ENCODE data around the gene CES2. TPM values are rescaled to one million over a fixed set of nuclear protein-coding genes. Genes with fewer than 3 reads are reported as not detected.

Gene CES2, protein sequence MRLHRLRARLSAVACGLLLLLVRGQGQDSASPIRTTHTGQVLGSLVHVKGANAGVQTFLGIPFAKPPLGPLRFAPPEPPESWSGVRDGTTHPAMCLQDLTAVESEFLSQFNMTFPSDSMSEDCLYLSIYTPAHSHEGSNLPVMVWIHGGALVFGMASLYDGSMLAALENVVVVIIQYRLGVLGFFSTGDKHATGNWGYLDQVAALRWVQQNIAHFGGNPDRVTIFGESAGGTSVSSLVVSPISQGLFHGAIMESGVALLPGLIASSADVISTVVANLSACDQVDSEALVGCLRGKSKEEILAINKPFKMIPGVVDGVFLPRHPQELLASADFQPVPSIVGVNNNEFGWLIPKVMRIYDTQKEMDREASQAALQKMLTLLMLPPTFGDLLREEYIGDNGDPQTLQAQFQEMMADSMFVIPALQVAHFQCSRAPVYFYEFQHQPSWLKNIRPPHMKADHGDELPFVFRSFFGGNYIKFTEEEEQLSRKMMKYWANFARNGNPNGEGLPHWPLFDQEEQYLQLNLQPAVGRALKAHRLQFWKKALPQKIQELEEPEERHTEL
- 31.8 and 39.1 TPM in 2 replicates for total RNA-seq (2014; rRNA removed; shearing (Covaris generic))

DNA sequence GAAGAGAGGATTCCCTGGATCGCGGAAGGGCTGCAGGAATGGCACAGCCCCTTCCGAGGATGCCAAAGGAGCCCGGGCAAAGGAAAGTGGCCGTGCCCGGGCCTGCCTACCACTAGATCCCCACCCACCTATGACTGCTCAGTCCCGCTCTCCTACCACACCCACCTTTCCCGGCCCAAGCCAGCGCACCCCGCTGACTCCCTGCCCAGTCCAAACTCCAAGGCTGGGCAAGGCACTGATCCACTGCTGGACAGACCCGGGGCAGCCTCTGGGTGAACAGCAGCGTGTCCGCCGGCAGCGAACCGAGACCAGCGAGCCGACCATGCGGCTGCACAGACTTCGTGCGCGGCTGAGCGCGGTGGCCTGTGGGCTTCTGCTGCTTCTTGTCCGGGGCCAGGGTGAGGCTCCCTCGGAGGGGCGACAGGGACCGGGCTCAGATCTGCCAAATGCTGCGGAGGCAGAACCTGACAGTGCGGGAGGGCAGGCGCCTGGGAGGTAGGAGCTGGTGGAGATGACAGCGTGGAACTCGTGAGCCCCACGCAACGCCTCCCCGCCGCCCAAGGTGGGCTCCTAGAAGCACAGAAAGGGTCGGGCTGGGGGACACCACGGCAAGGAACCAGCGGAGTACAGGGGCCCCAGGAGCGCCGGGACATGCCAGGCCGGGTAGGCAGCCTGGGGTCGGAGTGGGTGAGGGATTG, at the start of gene CES2:
Gene CES2, plus strand, starts transcription at position 203 of the 698 bp plus-strand sequence. Its CDS starts 120 bp downstream, at position 323.

GRCh38 chr16:66918803-66919568, 16.3 kb upstream of the CES2 start, which contains the start of gene CDH16:
Gene CDH16, minus strand, starts transcription at chr16:66918885. Its CDS starts 820 bp downstream, at chr16:66918065.

GRCh38 chr16:66925322-66925840, 9.9 kb upstream of the CES2 start, which contains the start of gene RRAD:
Gene RRAD, minus strand, starts transcription at chr16:66925535. Its CDS starts 356 bp downstream, at chr16:66925179.

DNA sequence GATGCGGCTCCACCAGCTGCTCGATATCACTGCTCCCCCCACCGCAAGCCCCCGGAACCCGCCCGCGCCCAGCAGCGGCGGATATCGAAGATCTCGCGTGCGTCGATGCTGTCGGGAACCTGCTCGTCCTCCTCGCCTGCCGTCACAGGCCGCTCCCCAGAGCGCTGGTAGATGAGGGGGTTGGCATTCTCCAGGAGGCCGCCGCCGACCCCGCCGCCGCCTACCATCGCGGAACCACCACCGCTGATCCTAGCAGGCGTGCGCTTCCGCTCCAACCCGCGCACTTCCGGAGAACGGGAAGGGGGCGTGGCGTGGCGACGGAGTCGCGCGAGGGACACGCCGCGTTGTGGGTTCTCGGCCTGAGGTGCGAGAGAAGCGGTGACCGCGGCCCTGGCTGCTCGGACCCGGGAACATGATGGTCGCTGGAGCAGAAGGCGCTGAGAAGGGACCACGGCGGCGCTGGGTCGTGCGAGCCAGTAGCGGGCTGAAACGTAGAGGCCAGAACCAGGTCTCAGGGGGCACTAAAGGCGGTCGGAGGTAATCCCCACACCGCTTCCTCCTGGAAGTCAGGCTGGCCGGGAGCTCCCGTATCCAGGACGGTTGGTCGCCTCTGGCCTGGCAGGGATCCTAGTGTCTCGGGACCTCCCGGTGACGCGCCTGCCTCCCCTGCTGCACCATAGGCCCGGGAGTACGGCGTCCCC, 1.0 kb upstream of the CES2 start, which contains the start of gene CIAO2B:
Gene CIAO2B, minus strand, starts transcription at position 265 of the 701 bp plus-strand sequence. Its CDS starts 38 bp downstream, at position 227.

GRCh38 chr16:66961065-66961744, 25.9 kb downstream of the CES2 start, which contains the start of gene CES3:
Gene CES3, plus strand, starts transcription at chr16:66961266. Its CDS starts 42 bp downstream, at chr16:66961308.

DNA sequence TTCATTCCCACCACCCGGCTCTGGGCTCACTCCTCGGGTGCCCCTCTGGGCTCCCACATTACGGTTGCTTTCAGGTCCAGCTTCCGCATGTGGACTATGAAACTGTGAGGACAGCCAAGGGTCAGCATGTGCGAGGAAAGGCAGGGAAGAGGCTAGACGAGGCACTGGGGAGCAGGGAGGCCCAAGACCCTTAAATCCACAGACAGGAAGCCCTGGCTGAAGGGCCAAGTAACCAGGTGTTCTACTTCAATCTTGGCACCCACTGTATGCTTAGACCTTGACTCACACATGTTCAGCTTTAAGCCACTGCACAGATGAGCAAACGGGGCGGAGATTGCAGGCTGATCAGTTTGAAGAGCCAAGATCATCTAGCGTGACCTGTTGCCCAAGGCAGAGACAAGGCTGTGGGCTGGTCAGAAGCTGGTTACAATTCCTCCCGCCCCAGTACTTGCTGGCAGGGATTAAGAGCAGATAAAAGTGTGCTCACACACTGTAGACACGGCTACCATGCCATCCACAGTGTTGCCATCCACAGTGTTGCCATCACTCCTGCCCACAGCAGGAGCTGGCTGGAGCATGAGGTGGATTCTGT, 53.0 kb downstream of the CES2 start, which contains the start of gene CES4A:
Gene CES4A, plus strand, starts transcription at position 393 of the 592 bp plus-strand sequence. Its CDS starts 184 bp downstream, at position 577.

Other genes with a start within 250 kb of the CES2 start
- 14.4 and 19.1 TPM in 2 replicates for gene CMTM4, start 238.8 kb upstream of the CES2 start, total RNA-seq (2014; rRNA removed; shearing (Covaris generic))
- 98.4 and 109 TPM in 2 replicates for gene DYNC1LI2, start 183.9 kb upstream of the CES2 start, total RNA-seq (2014; rRNA removed; shearing (Covaris generic))
- gene TERB1, start 133.9 kb upstream of the CES2 start, total RNA-seq (2014; rRNA removed; shearing (Covaris generic)), result not detected in 2 replicates
- 82.9 and 106 TPM in 2 replicates for gene NAE1, start 104.5 kb upstream of the CES2 start, total RNA-seq (2014; rRNA removed; shearing (Covaris generic))
- gene CA7, start 91.1 kb upstream of the CES2 start, total RNA-seq (2014; rRNA removed; shearing (Covaris generic)), result not detected in 2 replicates
- gene PDP2, start 55.0 kb upstream of the CES2 start, total RNA-seq (2014; rRNA removed; shearing (Covaris generic)), result 5.7 and 6.2 TPM in 2 replicates
- gene CDH16, start 16.6 kb upstream of the CES2 start, total RNA-seq (2014; rRNA removed; shearing (Covaris generic)), result not detected in 2 replicates
- gene RRAD, start 10.0 kb upstream of the CES2 start, total RNA-seq (2014; rRNA removed; shearing (Covaris generic)), result 0.11 and 0.68 TPM in 2 replicates
- gene CIAO2B, start 1.1 kb upstream of the CES2 start, total RNA-seq (2014; rRNA removed; shearing (Covaris generic)), result 255 and 274 TPM in 2 replicates
- 1.3 and 4.5 TPM in 2 replicates for gene CES3, start 25.8 kb downstream of the CES2 start, total RNA-seq (2014; rRNA removed; shearing (Covaris generic))
- gene CES4A, start 53.1 kb downstream of the CES2 start, total RNA-seq (2014; rRNA removed; shearing (Covaris generic)), result 0.72 TPM in 1 of 2 replicates, not detected in the other
- 123 and 128 TPM in 2 replicates for gene CBFB, start 93.6 kb downstream of the CES2 start, total RNA-seq (2014; rRNA removed; shearing (Covaris generic))
- gene PHAF1, start 174.4 kb downstream of the CES2 start, total RNA-seq (2014; rRNA removed; shearing (Covaris generic)), result 8.0 and 10.1 TPM in 2 replicates
- gene B3GNT9, start 215.5 kb downstream of the CES2 start, total RNA-seq (2014; rRNA removed; shearing (Covaris generic)), result 0.42 and 0.45 TPM in 2 replicates
- gene TRADD, start 224.4 kb downstream of the CES2 start, total RNA-seq (2014; rRNA removed; shearing (Covaris generic)), result 9.9 and 11.5 TPM in 2 replicates
- gene FBXL8, start 224.4 kb downstream of the CES2 start, total RNA-seq (2014; rRNA removed; shearing (Covaris generic)), result 9.3 and 17.5 TPM in 2 replicates
- gene HSF4, start 229.2 kb downstream of the CES2 start, total RNA-seq (2014; rRNA removed; shearing (Covaris generic)), result 16.1 and 23.6 TPM in 2 replicates
- 35.3 and 38.1 TPM in 2 replicates for gene NOL3, start 235.0 kb downstream of the CES2 start, total RNA-seq (2014; rRNA removed; shearing (Covaris generic))
- gene MATCAP1, start 248.4 kb downstream of the CES2 start, total RNA-seq (2014; rRNA removed; shearing (Covaris generic)), result 24.4 and 25.3 TPM in 2 replicates